Left ventricle myocardium inferior (tissue), 1 donor: ENCODE measurements around the gene ROR1. TPM values are rescaled to one million over a fixed set of nuclear protein-coding genes. Genes with fewer than 3 reads are reported as not detected.

Experiments
- DNase-seq: peaks from one replicate; pipeline ENCODE4 v3.0.0-alpha.2; 2020
- H3K27ac ChIP-seq: fragments of 200-600 bp; replicated peaks from 2 replicates; pipeline ENCODE4 v1.8.0; 2021
- H3K27me3 ChIP-seq: fragments of 200-600 bp; 2 replicates; pipeline ENCODE4 v1.8.0; 2021; ENCODE audit warnings: low read depth
- H3K36me3 ChIP-seq: fragments of 200-600 bp; 2 replicates; pipeline ENCODE4 v1.8.0; 2021
- H3K4me1 ChIP-seq: fragments of 200-600 bp; 2 replicates; pipeline ENCODE4 v1.8.0; 2021
- H3K4me3 ChIP-seq: fragments of 200-600 bp; 2 replicates; pipeline ENCODE4 v1.8.0; 2021; ENCODE audit warnings: mild to moderate bottlenecking, moderate library complexity
- H3K9me3 ChIP-seq: fragments of 200-600 bp; replicated peaks from 2 replicates; pipeline ENCODE4 v1.8.0; 2021
- intact Hi-C: fragments of 100-400 bp; cut with micrococcal nuclease; formaldehyde crosslinking; loops from one replicate; pipeline ENCODE4 v1.11.0; 2022
- total RNA-seq: library from RNA; stranded (reverse); fragmentation: NEBNext Ultra II Directional; extraction: Animal tissue kit (Norgen Biotek cat#: 25700); gene quantifications from one replicate; pipeline ENCODE4 v1.2.1, GENCODE V29; 2021
- TF ChIP-seq, protein P1 (sequence below): fragments of 200-600 bp; IDR thresholded peaks from 2 replicates; pipeline ENCODE4 v1.8.0; 2021; ENCODE audit warnings: antibody characterized with exemption, mild to moderate bottlenecking, borderline replicate concordance
- donor health status: DM: no; HTN: yes; CAD: no; lungs with severe emphysema.

ROR1 gene
- total RNA-seq, 1 donor from 2014 or later, result 14.0 TPM

DNA sequence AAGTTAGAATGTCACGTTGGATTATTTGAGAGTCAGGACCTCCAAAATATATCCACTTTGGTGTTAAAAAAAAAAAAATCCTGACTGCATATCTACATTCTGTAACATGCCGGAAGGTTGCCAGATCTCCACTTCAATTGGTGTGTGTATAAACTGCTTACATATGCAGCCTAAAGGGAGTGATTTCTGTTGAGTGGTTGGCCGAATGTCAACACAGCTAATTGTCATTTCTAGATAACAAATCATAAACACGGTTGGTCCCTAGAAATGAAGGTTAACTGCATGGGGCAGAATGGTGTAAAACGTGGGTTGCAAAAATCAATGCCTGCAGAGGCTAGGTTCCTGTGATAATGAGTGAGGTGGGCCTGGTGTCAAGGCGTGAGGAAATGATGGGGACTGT is 15.0 kb upstream of the ROR1 start:
- no peaks in the 10 kb centered on the region for H3K4me1 ChIP-seq
- TF ChIP-seq, protein P1, sequence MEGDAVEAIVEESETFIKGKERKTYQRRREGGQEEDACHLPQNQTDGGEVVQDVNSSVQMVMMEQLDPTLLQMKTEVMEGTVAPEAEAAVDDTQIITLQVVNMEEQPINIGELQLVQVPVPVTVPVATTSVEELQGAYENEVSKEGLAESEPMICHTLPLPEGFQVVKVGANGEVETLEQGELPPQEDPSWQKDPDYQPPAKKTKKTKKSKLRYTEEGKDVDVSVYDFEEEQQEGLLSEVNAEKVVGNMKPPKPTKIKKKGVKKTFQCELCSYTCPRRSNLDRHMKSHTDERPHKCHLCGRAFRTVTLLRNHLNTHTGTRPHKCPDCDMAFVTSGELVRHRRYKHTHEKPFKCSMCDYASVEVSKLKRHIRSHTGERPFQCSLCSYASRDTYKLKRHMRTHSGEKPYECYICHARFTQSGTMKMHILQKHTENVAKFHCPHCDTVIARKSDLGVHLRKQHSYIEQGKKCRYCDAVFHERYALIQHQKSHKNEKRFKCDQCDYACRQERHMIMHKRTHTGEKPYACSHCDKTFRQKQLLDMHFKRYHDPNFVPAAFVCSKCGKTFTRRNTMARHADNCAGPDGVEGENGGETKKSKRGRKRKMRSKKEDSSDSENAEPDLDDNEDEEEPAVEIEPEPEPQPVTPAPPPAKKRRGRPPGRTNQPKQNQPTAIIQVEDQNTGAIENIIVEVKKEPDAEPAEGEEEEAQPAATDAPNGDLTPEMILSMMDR, result no peak
- H3K9me3 ChIP-seq, result no peaks in the 10 kb centered on the region
- no peaks in the 10 kb centered on the region for H3K27me3 ChIP-seq
- H3K36me3 ChIP-seq, result no peaks in the 10 kb centered on the region
- intact Hi-C loops, result no loop called here
- DNase-seq, result no peak
- no peak overlapping the region for H3K4me3 ChIP-seq
- H3K27ac ChIP-seq, result no peak overlapping the region

DNA sequence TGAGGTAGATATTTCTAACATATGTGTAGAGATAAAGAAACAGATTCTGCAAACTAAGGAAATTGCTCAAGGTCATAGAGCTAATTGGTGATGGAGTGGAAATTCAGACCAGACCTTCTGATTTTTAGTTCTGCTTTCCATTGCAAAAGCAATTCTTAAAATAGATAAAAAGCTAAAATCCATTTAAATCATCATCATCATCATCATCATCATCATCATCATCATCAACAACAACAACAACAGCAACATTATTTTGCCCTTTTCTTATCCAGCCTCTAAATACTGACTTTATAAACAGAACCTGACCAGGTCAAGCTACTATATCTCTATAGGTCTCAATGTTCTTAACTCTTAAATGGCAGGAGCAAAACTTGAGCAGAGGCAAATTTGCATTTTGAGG is 14.0 kb upstream of the ROR1 start:
- no peak for DNase-seq
- no peak overlapping the region for H3K27ac ChIP-seq
- intact Hi-C loops, result no loop called here
- no peaks in the 10 kb centered on the region for H3K9me3 ChIP-seq
- no peak overlapping the region for H3K4me3 ChIP-seq
- no peaks in the 10 kb centered on the region for H3K4me1 ChIP-seq
- no peaks in the 10 kb centered on the region for H3K27me3 ChIP-seq
- TF ChIP-seq, protein P1, result no peak
- H3K36me3 ChIP-seq, result no peaks in the 10 kb centered on the region

DNA sequence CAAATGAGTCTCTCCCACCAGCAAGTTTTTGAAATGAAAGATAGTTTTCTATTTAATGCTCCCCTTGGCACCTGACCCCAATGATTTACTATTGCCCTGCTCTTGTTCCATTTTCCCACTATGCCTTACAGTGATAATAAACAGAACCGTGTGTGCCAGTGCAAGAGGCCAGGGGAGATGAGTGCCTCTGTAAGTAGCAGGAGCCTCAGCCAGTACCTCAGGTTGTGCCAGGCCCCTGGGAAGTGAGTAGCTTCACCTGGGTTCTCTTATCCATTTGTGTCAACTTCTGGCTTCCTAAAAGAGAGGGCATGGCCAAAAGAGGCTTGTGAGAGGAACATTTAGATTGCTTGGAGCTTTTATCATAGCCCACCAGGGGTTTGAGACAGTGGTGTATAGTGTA is 3.4 kb upstream of the ROR1 start:
- H3K27me3 ChIP-seq, result peaks cover 31% of the 10 kb centered on the region
- no peaks in the 10 kb centered on the region for H3K36me3 ChIP-seq
- TF ChIP-seq, protein P1, result no peak
- H3K4me1 ChIP-seq, result peaks cover 20% of the 10 kb centered on the region
- intact Hi-C loops, result no loop called here
- no peak overlapping the region for H3K27ac ChIP-seq
- no peak for DNase-seq
- no peak overlapping the region for H3K4me3 ChIP-seq
- no peaks in the 10 kb centered on the region for H3K9me3 ChIP-seq

DNA sequence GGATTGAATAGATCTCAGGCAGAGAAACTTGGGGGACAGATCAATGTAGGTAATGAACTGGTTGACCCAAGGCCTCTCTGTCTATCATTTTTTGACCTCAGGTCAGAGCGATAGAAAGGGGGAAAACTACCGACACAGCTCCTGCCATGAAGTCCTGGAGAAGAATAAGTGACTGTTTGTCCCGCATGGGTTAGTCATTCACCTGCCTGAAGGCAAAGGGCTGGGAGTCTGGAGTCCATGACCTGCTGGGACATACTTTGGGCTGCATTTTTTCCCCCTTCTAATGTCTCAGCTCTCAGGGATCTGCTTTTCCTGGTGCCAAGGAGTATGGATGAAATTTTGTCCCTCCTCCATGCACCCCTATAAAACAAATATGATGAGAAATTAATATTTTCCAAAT is 1.6 kb upstream of the ROR1 start:
- Histone ChIP-seq H3K9me3 (no peaks in the 10 kb centered on the region), H3K4me1 (peaks cover 37% of the 10 kb centered on the region), H3K36me3 (no peaks in the 10 kb centered on the region), H3K4me3 (no peak overlapping the region), H3K27me3 (peaks cover 47% of the 10 kb centered on the region), H3K27ac (no peak overlapping the region)
- intact Hi-C loops, result no loop called here
- TF ChIP-seq, protein P1, result no peak
- no peak for DNase-seq

DNA sequence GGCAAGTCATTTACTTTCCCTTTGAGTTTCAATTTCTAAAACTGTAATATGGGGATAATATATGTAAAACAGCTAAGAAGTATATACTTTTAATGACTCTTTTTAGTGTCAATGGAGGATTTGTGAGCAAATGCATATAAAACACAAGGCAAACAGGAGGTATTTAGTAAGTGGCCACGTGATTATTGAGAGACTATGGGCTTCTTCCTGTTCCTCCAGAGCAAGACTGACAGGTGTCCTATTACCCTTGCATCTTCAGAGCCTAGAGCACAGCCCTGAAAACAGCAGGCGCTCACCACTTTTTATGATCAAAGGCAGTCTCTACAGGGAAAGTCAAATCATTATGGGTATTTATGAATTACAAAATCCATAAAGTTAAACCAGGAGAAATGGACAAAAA is 941 bp upstream of the ROR1 start:
- TF ChIP-seq, protein P1, result no peak
- H3K4me1 ChIP-seq, result peaks cover 44% of the 10 kb centered on the region
- no peaks in the 10 kb centered on the region for H3K9me3 ChIP-seq
- no peak overlapping the region for H3K27ac ChIP-seq
- H3K27me3 ChIP-seq, result peaks cover 47% of the 10 kb centered on the region
- no peak overlapping the region for H3K4me3 ChIP-seq
- H3K36me3 ChIP-seq, result no peaks in the 10 kb centered on the region
- DNase-seq, result no peak
- intact Hi-C loops, result no loop called here

DNA sequence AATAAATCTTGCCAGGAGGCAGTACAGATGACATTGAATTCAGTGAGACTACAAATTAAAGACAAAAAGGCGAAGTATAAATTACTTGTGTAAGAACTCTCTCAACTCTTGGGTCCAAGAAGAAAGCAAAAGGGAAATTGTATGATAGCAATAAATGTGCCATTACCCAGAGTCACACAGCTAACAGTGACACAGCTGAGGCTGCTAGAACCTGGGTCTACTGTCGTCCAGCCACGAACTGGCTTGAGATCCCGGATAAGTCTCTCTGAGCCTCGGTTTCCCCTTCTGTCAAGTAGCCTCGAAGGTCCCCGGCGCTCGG is 362 bp upstream of the ROR1 start:
- DNase-seq, result no peak
- Histone ChIP-seq H3K27ac (peak overlapping the region; percentile 94), H3K9me3 (no peaks in the 10 kb centered on the region), H3K4me1 (peaks cover 50% of the 10 kb centered on the region), H3K27me3 (peaks cover 47% of the 10 kb centered on the region), H3K4me3 (peak overlapping the region; percentile 88), H3K36me3 (no peaks in the 10 kb centered on the region)
- TF ChIP-seq, protein P1, result no peak
- intact Hi-C loops, result no loop called here
